IPS-18a (cell line): ENCODE measurements around the gene KCNS1.

Source experiments
- H3K27ac ChIP-seq: one replicate; pipeline ENCODE4 v1.5.1; 2013; ENCODE audit warnings: low read length
- H3K27me3 ChIP-seq: one replicate; pipeline ENCODE4 v1.6.1; 2013; ENCODE audit warnings: mild to moderate bottlenecking, low read length; ENCODE audit not compliant: control insufficient read depth, insufficient read depth
- H3K36me3 ChIP-seq: one replicate; pipeline ENCODE4 v1.6.1; 2013; ENCODE audit warnings: low read depth, low read length; ENCODE audit not compliant: control insufficient read depth
- H3K4me1 ChIP-seq: one replicate; pipeline ENCODE4 v1.6.1; 2013; ENCODE audit warnings: low read depth, low read length; ENCODE audit not compliant: control insufficient read depth
- H3K4me3 ChIP-seq: one replicate; pipeline ENCODE4 v1.5.1; 2013; ENCODE audit warnings: low read length
- H3K9ac ChIP-seq: one replicate; pipeline ENCODE4 v1.6.1; 2013; ENCODE audit warnings: mild to moderate bottlenecking, low read length, moderate library complexity
- H3K9me3 ChIP-seq: one replicate; pipeline ENCODE4 v1.6.1; 2013; ENCODE audit warnings: low read depth, low read length; ENCODE audit not compliant: control insufficient read depth

The KCNS1 gene

GRCh38 chr20:45118028-45118427 is 17.1 kb upstream of the KCNS1 start:
- H3K4me1 ChIP-seq, result no peaks in the 10 kb centered on the region
- no peak overlapping the region for H3K27ac ChIP-seq
- H3K9ac ChIP-seq, result no peak overlapping the region
- H3K9me3 ChIP-seq, result no peaks in the 10 kb centered on the region
- H3K4me3 ChIP-seq, result no peak overlapping the region
- H3K36me3 ChIP-seq, result no peaks in the 10 kb centered on the region
- H3K27me3 ChIP-seq, result no peaks in the 10 kb centered on the region

- Histone ChIP-seq H3K27me3 (no peaks in the 10 kb centered on the region), H3K9ac (no peak overlapping the region), H3K4me3 (no peak overlapping the region), H3K4me1 (no peaks in the 10 kb centered on the region), H3K9me3 (no peaks in the 10 kb centered on the region), H3K36me3 (no peaks in the 10 kb centered on the region), H3K27ac (no peak overlapping the region)
These were observed 16.7 kb upstream of the KCNS1 start for GRCh38 chr20:45117581-45117980.

GRCh38 chr20:45115829-45116228 is 14.9 kb upstream of the KCNS1 start:
- no peaks in the 10 kb centered on the region for H3K36me3 ChIP-seq
- H3K4me3 ChIP-seq, result no peak overlapping the region
- H3K9ac ChIP-seq, result no peak overlapping the region
- H3K27me3 ChIP-seq, result no peaks in the 10 kb centered on the region
- no peaks in the 10 kb centered on the region for H3K9me3 ChIP-seq
- H3K27ac ChIP-seq, result no peak overlapping the region
- no peaks in the 10 kb centered on the region for H3K4me1 ChIP-seq

GRCh38 chr20:45115386-45115774 is 14.5 kb upstream of the KCNS1 start:
- Histone ChIP-seq H3K4me3 (no peak overlapping the region), H3K27ac (no peak overlapping the region), H3K4me1 (no peaks in the 10 kb centered on the region), H3K27me3 (no peaks in the 10 kb centered on the region), H3K36me3 (no peaks in the 10 kb centered on the region), H3K9ac (no peak overlapping the region), H3K9me3 (no peaks in the 10 kb centered on the region)

GRCh38 chr20:45114465-45115385 is 13.8 kb upstream of the KCNS1 start, which contains the start of gene WFDC5:
Gene WFDC5, minus strand, starts transcription at chr20:45115174. Its CDS starts 91 bp downstream, at chr20:45115083.
- H3K27ac ChIP-seq, result no peak within 1 kb of the TSS
- H3K4me3 ChIP-seq, result no peak within 1 kb of the TSS
- H3K9ac ChIP-seq, result no peak within 1 kb of the TSS

GRCh38 chr20:45113865-45114264 is 12.9 kb upstream of the KCNS1 start:
- H3K4me3 ChIP-seq, result no peak overlapping the region
- no peaks in the 10 kb centered on the region for H3K4me1 ChIP-seq
- no peak overlapping the region for H3K9ac ChIP-seq
- H3K36me3 ChIP-seq, result no peaks in the 10 kb centered on the region
- no peaks in the 10 kb centered on the region for H3K27me3 ChIP-seq
- H3K27ac ChIP-seq, result no peak overlapping the region
- H3K9me3 ChIP-seq, result no peaks in the 10 kb centered on the region

More at GRCh38 chr20:45114465-45115385, 13.8 kb upstream of the KCNS1 start, which contains the start of gene WFDC5:
- H3K4me1 ChIP-seq, result no peaks in the 10 kb centered on the region
- no peaks in the 10 kb centered on the region for H3K27me3 ChIP-seq
- no peaks in the 10 kb centered on the region for H3K9me3 ChIP-seq
- no peaks in the 10 kb centered on the region for H3K36me3 ChIP-seq

GRCh38 chr20:45112754-45113153 is 11.8 kb upstream of the KCNS1 start:
- H3K4me1 ChIP-seq, result no peaks in the 10 kb centered on the region
- H3K9me3 ChIP-seq, result no peaks in the 10 kb centered on the region
- no peak overlapping the region for H3K27ac ChIP-seq
- no peaks in the 10 kb centered on the region for H3K36me3 ChIP-seq
- no peak overlapping the region for H3K4me3 ChIP-seq
- no peak overlapping the region for H3K9ac ChIP-seq
- H3K27me3 ChIP-seq, result no peaks in the 10 kb centered on the region

- no peaks in the 10 kb centered on the region for H3K36me3 ChIP-seq
- no peak overlapping the region for H3K9ac ChIP-seq
- H3K4me1 ChIP-seq, result no peaks in the 10 kb centered on the region
- no peak overlapping the region for H3K4me3 ChIP-seq
- H3K27ac ChIP-seq, result no peak overlapping the region
- no peaks in the 10 kb centered on the region for H3K9me3 ChIP-seq
- no peaks in the 10 kb centered on the region for H3K27me3 ChIP-seq
These were observed 11.0 kb upstream of the KCNS1 start for GRCh38 chr20:45111799-45112471.

- no peaks in the 10 kb centered on the region for H3K27me3 ChIP-seq
- H3K4me3 ChIP-seq, result no peak overlapping the region
- no peak overlapping the region for H3K9ac ChIP-seq
- H3K27ac ChIP-seq, result no peak overlapping the region
- H3K36me3 ChIP-seq, result no peaks in the 10 kb centered on the region
- no peaks in the 10 kb centered on the region for H3K9me3 ChIP-seq
- H3K4me1 ChIP-seq, result no peaks in the 10 kb centered on the region
These were observed 10.4 kb upstream of the KCNS1 start for GRCh38 chr20:45111285-45111684.

- Histone ChIP-seq H3K27me3 (no peaks in the 10 kb centered on the region), H3K4me1 (no peaks in the 10 kb centered on the region), H3K4me3 (no peak overlapping the region)
These were observed 9.4 kb upstream of the KCNS1 start for GRCh38 chr20:45110301-45110700.

GRCh38 chr20:45109634-45110033 is 8.7 kb upstream of the KCNS1 start:
- H3K27me3 ChIP-seq, result no peaks in the 10 kb centered on the region
- no peak overlapping the region for H3K27ac ChIP-seq
- H3K36me3 ChIP-seq, result no peaks in the 10 kb centered on the region
- no peaks in the 10 kb centered on the region for H3K4me1 ChIP-seq
- H3K4me3 ChIP-seq, result no peak overlapping the region
- H3K9me3 ChIP-seq, result no peaks in the 10 kb centered on the region
- H3K9ac ChIP-seq, result no peak overlapping the region

More at GRCh38 chr20:45110301-45110700, 9.4 kb upstream of the KCNS1 start:
- Histone ChIP-seq H3K9me3 (no peaks in the 10 kb centered on the region), H3K9ac (no peak overlapping the region), H3K27ac (no peak overlapping the region), H3K36me3 (no peaks in the 10 kb centered on the region)
